ENCODE measurements around the gene CLK2. TPM values are rescaled to one million over a fixed set of nuclear protein-coding genes. Genes with fewer than 3 reads are reported as not detected.
"Not testable (repeated sequence)": the region's sequence is repeated elsewhere in the genome, so short reads cannot be mapped to it uniquely, and the experiment has no call there.

The CLK2 gene
- total and polyA plus RNA-seq, 2 donors (not counting 3 experiments of a cell fraction or from before 2014, with no cell fraction given) = 69.1 to 80.9 TPM

DNA sequence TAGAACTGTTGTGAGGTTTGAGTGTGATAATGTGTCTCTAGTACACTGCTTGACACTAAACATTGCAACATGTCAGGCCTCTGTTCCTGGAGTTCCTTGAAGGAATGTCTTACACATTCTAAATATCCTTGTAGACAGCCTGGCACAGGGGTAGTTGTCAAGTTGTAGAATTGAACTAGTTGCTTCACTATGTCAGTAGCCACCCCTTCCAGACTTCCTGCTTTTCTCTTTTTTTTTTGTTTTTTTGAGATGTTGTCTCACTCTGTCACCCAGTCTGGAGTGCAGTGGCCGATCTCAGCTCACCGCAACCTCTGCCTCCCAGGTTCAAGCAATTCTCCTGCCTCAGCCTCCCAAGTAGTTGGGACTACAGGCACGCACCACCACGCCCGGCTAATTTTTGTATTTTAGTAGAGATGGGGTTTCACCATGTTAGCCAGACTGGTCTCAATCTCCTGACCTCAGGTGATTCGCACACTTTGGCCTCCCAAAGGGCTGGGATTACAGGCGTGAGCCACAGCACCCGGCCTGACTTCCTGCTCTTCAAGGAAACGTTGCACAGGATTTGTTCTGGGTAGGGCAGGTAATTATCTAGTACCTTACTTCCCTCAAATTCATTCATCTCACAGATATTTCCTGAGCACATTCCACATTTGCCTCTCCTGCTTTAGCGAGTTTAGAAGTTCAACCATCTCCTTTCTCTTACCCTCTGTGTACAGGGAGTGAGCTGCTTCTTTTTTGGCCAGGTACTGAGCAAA, 52.9 kb downstream of the CLK2 start:
- peak; percentile 44 for FAIRE-seq
- H3K9ac ChIP-seq (replicated peaks; ENCODE audit: extremely low read depth, insufficient read depth, low read length); H3K4me3 ChIP-seq (replicated peaks in 1 of 3; ENCODE audit: insufficient read depth in 1 of 3, low read depth in 1 of 3, low read length in 3 of 3); DNase-seq (ENCODE audit: low read depth, low spot score); H3K27me3 ChIP-seq (ENCODE audit: control insufficient read depth in 2 of 2, insufficient read depth in 2 of 2, low read length in 2 of 2); H4K20me1 ChIP-seq (replicated peaks; ENCODE audit: control insufficient read depth, extremely low read depth, insufficient read depth, low read length); POLR2A ChIA-PET; H3K79me2 ChIP-seq (ENCODE audit: control insufficient read depth, insufficient read depth, low read length); H2AFZ ChIP-seq (ENCODE audit: low read depth, low read length); H3K27ac ChIP-seq (ENCODE audit: insufficient read depth, low read depth, low read length); H3K4me2 ChIP-seq (ENCODE audit: insufficient read depth, low read length); dilution Hi-C loops (cut with MboI; ENCODE audit: extremely low pct_ligation_motif_present, low sequenced_read_pairs); BruUV-seq (replicated peaks); intact Hi-C loops (cut with micrococcal nuclease); H3K9me3 ChIP-seq (replicated peaks; ENCODE audit: control insufficient read depth, insufficient read depth, low read length); H3K36me3 ChIP-seq (ENCODE audit: control insufficient read depth in 2 of 2, extremely low read depth in 1 of 2, insufficient read depth in 2 of 2, low read length in 2 of 2); H3K9me1 ChIP-seq (replicated peaks; ENCODE audit: control insufficient read depth, extremely low read depth, insufficient read depth, low read length): not testable (repeated sequence)
- peaks cover 12% of the 10 kb centered on the region for H3K4me1 ChIP-seq (ENCODE audit: control insufficient read depth, extremely low read depth, insufficient read depth, low read length)
- CTCF ChIA-PET = interaction anchor here (1.7 kb wide), 2 partner anchors 13 to 47 kb away, joined by 3 to 9 read pairs; partner anchors contain the start of gene KRTCAP2

DNA sequence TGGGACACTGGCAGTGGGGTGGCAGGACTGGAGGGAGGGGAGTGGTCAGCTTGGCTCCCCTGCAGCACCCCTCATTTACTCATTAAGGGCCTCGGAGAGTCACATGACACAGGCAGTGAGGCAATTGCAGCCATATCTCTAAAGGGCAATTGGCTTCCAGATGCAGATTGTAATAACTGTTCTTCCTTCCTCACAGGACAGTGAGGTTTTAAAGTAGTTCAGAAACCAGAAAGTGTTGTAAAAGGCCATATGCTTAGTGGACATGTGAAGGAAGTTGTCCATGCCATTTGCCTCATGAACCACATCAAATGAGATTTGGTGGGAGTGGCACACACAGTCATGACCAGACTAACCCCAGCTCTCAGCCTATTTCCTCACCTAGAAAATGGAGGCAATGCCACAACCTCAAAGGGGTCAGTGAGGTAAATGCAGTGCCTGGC, 53.7 kb downstream of the CLK2 start:
- Histone ChIP-seq H3K36me3 (ENCODE audit: control insufficient read depth in 2 of 2, extremely low read depth in 1 of 2, insufficient read depth in 2 of 2, low read length in 2 of 2) (peaks cover 0 to 4% of the 10 kb centered on the region in 2 experiments), H3K9ac (replicated peaks; ENCODE audit: extremely low read depth, insufficient read depth, low read length) (no peak overlapping the region), H2AFZ (ENCODE audit: low read depth, low read length) (peak overlapping the region; percentile 71), H3K9me3 (replicated peaks; ENCODE audit: control insufficient read depth, insufficient read depth, low read length) (no peaks in the 10 kb centered on the region), H3K79me2 (ENCODE audit: control insufficient read depth, insufficient read depth, low read length) (no peaks in the 10 kb centered on the region), H3K27ac (ENCODE audit: insufficient read depth, low read depth, low read length) (no peak overlapping the region), H3K4me3 (replicated peaks in 1 of 3; ENCODE audit: insufficient read depth in 1 of 3, low read depth in 1 of 3, low read length in 3 of 3) (no peak overlapping the region), H3K4me1 (ENCODE audit: control insufficient read depth, extremely low read depth, insufficient read depth, low read length) (peaks cover 5% of the 10 kb centered on the region), H3K27me3 (ENCODE audit: control insufficient read depth in 2 of 2, insufficient read depth in 2 of 2, low read length in 2 of 2) (no peaks in the 10 kb centered on the region), H4K20me1 (replicated peaks; ENCODE audit: control insufficient read depth, extremely low read depth, insufficient read depth, low read length) (no peaks in the 10 kb centered on the region), H3K9me1 (replicated peaks; ENCODE audit: control insufficient read depth, extremely low read depth, insufficient read depth, low read length) (no peaks in the 10 kb centered on the region), H3K4me2 (ENCODE audit: insufficient read depth, low read length) (no peak overlapping the region)
- TF ChIP-seq FOS (IDR thresholded peaks at IDR 0.05; ENCODE audit: borderline replicate concordance, insufficient read depth, low read length) (no peak), POLR2AphosphoS5 (IDR thresholded peaks at IDR 0.05; ENCODE audit: insufficient read depth, low read depth, low read length) (no peak), JUN (IDR thresholded peaks at IDR 0.05; ENCODE audit: borderline replicate concordance, insufficient read depth, insufficient read length, low read depth) (no peak), MYC (IDR thresholded peaks at IDR 0.05; ENCODE audit: low read depth, low read length) (no peak), POLR2A (IDR thresholded peaks at IDR 0.05; ENCODE audit: low read depth, low read length) (no peak), EZH2 (IDR thresholded peaks at IDR 0.05; ENCODE audit: borderline replicate concordance, low read depth, low read length, severe bottlenecking) (no peak), GATA2 (IDR thresholded peaks at IDR 0.05; ENCODE audit: insufficient read depth, insufficient read length, low read depth, low read length) (no peak)
- TF ChIP-seq, protein P1, sequence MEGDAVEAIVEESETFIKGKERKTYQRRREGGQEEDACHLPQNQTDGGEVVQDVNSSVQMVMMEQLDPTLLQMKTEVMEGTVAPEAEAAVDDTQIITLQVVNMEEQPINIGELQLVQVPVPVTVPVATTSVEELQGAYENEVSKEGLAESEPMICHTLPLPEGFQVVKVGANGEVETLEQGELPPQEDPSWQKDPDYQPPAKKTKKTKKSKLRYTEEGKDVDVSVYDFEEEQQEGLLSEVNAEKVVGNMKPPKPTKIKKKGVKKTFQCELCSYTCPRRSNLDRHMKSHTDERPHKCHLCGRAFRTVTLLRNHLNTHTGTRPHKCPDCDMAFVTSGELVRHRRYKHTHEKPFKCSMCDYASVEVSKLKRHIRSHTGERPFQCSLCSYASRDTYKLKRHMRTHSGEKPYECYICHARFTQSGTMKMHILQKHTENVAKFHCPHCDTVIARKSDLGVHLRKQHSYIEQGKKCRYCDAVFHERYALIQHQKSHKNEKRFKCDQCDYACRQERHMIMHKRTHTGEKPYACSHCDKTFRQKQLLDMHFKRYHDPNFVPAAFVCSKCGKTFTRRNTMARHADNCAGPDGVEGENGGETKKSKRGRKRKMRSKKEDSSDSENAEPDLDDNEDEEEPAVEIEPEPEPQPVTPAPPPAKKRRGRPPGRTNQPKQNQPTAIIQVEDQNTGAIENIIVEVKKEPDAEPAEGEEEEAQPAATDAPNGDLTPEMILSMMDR (IDR thresholded peaks at IDR 0.05; ENCODE audit: extremely low read depth in 1 of 2, insufficient read depth in 1 of 2, low read depth in 1 of 2, low read length in 2 of 2) = no peak
- TF ChIP-seq, protein P2, sequence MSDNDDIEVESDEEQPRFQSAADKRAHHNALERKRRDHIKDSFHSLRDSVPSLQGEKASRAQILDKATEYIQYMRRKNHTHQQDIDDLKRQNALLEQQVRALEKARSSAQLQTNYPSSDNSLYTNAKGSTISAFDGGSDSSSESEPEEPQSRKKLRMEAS (IDR thresholded peaks at IDR 0.05; ENCODE audit: insufficient read depth, insufficient read length) = no peak
- POLR2A ChIA-PET = no interaction called here
- intact Hi-C loops (cut with micrococcal nuclease) = no loop called here
- BruUV-seq (replicated peaks) = no TSS peak
- CTCF ChIA-PET = interaction anchor here (1.0 to 1.7 kb wide), 2 partner anchors 12 to 47 kb away, joined by 3 to 7 read pairs; partner anchors contain the start of genes KRTCAP2 and THBS3
- FAIRE-seq = no peak
- DNase-seq (ENCODE audit: low read depth, low spot score) = no peak
- dilution Hi-C loops (cut with MboI; ENCODE audit: extremely low pct_ligation_motif_present, low sequenced_read_pairs) = no loop called here

Measured in endothelial cell of umbilical vein (primary cell).